ENCODE data around the gene SKIC3.

Gene SKIC3

DNA sequence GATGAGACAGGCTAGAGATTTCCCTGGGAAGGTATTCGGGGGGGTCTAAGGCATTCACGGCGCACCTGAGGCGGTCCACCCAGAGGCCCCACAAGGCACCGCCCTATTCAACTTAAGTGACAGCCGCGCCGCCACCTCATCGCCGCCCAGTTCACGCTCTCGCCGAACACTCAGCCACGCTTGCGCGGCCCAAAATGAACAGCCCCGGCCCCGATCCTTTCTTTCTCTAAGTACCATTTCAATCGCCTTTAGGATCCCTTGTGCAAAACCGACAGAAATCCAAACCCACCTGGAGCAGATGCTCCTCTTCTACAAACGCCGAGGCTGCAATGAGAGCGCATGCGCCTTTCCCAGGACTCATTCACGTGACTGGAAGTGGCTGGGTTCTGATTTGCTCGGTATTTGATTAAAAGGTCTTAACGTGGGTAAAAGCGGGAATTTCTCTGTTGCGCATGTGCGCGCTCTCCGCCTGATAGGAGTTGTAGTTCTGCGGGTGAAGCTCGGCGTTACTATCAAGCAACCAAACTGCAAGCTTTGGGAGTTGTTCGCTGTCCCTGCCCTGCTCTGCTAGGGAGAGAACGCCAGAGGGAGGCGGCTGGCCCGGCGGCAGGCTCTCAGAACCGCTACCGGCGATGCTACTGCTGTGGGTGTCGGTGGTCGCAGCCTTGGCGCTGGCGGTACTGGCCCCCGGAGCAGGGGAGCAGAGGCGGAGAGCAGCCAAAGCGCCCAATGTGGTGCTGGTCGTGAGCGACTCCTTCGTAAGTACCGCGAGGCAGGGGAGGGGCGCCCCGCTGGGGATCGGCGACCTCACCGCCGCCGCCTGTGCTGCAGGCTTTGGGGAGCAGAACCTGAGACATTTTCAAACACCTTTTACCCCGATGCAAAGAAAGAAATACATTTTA, at the start of gene SKIC3, which contains the start of gene ARSK:
TSS of gene SKIC3 (minus strand) at position 331 of the 902 bp plus-strand sequence. CDS start 7,827 bp downstream, outside the sequence.
TSS of gene ARSK (plus strand) at position 455 of the 902 bp plus-strand sequence. CDS start at position 633, 178 bp downstream.
- in situ Hi-C loops (cut with MboI; ENCODE audit: low sequenced_read_pairs): no loop called here

DNA sequence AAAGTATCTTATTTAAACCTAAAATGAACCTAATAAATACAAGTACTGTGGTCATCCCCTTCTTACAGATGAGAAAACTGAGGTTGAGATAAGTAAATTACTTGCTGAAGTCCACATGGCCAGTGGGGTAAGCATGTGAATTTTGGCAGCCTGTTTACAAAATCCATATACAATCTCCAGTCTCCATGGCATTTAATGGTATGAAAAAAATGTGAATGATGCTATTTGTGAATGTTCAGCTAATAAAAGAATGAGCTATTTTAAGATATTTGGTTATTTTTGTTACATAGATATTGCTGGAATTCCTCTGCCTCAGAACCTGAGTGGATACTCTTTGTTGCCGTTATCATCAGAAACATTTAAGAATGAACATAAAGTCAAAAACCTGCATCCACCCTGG, 45.8 kb upstream of the SKIC3 start:
- in situ Hi-C loops (cut with MboI; ENCODE audit: low sequenced_read_pairs): no loop called here

GRCh38 chr5:95599252-95599651, 44.5 kb upstream of the SKIC3 start:
- in situ Hi-C loops (cut with MboI; ENCODE audit: low sequenced_read_pairs): no loop called here

DNA sequence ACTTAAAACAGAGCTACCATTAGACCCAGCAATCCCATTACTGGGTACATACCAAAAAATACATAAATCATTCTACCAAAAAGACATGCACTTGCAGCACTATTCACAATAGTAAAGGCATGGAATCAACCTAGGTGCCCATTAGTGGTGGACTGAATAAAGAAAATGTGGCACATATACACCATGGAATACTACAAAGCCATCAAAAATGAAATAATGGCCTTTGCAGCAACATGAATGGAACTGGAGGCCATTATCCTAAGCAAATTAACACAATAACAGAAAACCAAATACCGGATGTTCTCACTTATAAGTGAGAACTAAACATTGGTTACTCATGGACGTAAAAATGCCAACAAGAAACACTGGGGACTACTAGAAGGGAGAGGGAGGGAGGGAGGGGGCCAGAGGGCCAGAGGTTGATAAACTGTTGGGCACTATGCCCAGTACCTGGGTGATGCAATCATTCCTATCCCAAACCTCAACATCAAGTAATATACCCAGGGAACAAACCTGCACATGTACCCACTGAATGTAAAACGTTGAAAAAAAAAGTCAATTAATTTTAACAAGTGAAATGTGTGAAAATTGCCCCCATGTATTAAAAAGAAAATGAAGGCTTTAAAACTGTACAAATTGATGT, 40.6 kb upstream of the SKIC3 start:
- in situ Hi-C loops (cut with MboI; ENCODE audit: low sequenced_read_pairs): no loop called here

GRCh38 chr5:95591490-95591901, 36.7 kb upstream of the SKIC3 start:
- in situ Hi-C loops (cut with MboI; ENCODE audit: low sequenced_read_pairs): no loop called here

DNA sequence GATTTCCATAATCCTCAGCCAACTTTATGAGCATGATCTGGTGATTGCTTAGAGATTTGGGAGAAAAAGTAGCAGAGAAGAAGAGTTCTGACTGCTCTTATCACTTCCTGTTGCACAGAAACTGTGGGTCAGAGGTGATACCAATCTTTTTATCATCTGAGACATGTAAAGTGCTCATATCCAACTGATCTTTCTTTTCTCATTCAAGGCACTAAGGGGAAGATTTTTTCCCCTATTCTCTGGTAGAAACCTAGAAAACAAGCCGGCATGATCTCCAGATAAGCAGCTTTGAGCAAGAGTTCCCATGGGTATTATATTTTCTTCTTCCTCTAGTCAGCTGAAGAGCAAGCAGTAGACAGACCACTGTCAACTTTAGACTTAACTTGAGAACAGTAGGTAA, 36.1 kb upstream of the SKIC3 start:
- in situ Hi-C loops (cut with MboI; ENCODE audit: low sequenced_read_pairs): no loop called here

GRCh38 chr5:95583992-95584391, 29.2 kb upstream of the SKIC3 start:
- in situ Hi-C loops (cut with MboI; ENCODE audit: low sequenced_read_pairs): no loop called here

GRCh38 chr5:95581576-95581975, 26.8 kb upstream of the SKIC3 start:
- in situ Hi-C loops (cut with MboI; ENCODE audit: low sequenced_read_pairs): no loop called here

DNA sequence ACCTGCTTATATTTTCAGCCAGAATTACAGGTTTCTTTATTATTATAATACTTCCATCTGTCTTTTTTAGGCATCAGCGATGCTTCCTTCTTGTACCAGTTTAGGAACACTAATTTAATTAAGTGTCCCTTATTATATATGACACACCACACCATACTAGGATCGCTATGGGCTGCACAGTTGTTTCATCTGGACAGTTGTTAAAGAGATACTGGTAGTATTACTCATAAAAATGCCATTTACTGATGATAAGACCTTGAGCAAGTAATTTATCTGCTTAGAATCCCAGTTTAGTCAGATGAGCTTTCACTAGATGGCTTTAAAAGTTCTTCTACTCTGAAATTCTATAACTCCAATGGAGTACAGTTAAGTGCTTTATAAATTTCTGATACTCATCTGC, 17.2 kb upstream of the SKIC3 start:
- in situ Hi-C loops (cut with MboI; ENCODE audit: low sequenced_read_pairs): no loop called here

- in situ Hi-C loops (cut with MboI; ENCODE audit: low sequenced_read_pairs): no loop called here
These were observed 10.6 kb upstream of the SKIC3 start for GRCh38 chr5:95565280-95565920.

DNA sequence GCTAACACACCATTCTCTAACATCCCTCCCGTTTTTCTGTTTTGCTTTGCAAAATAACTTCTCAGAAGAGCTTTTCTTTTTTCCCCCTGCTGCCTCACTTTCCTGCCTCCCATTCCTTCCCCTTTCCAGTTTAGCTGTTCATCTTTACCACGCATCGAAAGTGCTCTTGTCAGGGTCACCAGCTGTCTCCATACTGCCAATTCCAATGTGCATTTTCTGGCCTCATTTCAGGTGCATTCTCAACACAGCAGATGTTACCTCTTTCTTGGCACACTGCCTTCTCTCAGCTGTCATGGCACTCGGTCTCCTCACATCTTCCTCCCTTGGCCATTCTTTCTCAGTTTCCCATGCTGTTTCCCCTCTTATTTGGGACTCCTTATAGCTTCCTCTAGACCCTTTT, 9.7 kb upstream of the SKIC3 start:
- in situ Hi-C loops (cut with MboI; ENCODE audit: low sequenced_read_pairs): no loop called here

- in situ Hi-C loops (cut with MboI; ENCODE audit: low sequenced_read_pairs): no loop called here
These were observed 8.6 kb upstream of the SKIC3 start for GRCh38 chr5:95563367-95563766.

DNA sequence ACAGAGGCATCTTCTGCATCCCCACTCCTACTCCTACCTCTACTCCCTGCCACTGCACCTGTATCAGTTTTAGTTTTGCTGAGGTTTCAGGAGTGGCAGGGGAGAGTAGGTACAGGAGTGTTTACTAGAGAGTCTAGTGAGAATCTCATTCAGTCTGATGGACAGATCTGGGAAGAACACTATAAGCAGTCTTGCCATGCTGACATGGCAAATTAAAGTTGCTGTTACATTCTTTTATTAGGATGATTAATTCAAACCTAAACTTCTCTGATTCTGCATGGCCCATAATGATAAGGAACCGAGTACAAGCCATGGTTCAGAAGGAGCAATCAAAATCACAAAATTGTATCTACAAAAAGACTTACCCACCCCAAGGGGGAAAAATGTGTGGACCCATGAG, 7.5 kb upstream of the SKIC3 start:
- in situ Hi-C loops (cut with MboI; ENCODE audit: low sequenced_read_pairs): no loop called here

DNA sequence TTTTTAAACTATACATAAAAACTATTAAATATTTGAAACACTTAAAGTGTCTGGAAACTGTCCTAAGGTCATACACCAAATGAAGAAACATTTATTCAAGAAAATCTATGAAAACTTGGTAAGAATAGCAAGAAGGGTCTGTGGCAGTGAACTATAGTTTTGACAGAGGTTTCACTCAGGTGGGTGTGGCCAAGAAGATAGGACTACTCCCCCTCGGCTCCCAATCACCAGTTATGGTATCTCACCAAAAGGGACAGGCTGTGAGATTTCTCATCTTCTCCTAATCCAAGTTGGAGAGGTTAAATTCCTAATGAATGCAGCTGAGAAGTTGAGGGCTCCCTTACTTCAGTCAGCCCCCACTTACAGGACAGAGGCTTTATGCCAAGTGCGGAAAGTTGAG, 3.1 kb upstream of the SKIC3 start:
- in situ Hi-C loops (cut with MboI; ENCODE audit: low sequenced_read_pairs): no loop called here

DNA sequence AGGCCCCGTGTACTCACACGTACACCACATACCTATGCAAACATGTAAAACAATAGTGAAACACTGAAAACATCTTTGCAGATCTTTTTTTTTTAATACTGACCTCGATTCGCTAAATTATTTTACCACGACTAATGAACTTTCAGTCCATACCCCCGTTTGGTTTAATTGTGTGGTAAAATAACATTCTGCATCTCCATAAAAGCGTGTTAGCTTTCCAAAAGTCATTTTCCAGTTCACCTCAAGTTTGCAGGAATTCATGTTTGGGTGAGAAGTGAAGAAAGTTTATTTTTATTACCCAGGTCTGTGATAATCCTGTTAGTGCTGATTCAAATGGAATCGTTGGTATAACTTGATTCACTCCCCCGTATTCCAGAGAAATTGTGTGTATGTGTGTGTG, 776 bp upstream of the SKIC3 start:
- in situ Hi-C loops (cut with MboI; ENCODE audit: low sequenced_read_pairs): no loop called here

DNA sequence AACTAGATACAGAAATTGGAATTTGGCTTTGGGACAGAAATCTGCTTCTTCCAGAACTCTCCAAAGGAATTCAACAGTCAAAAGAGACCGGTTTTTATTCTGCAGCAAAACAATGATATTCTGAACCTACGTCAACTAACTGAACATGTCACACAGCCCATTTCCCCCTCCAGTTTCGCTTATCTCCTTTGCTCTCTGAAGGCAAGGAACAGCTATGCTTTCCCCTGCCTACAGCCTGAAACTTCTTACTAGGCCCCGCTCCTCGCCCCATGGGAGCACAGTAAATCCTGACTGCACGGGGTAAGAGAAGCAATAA, 488 bp downstream of the SKIC3 start:
- in situ Hi-C loops (cut with MboI; ENCODE audit: low sequenced_read_pairs): no loop called here

DNA sequence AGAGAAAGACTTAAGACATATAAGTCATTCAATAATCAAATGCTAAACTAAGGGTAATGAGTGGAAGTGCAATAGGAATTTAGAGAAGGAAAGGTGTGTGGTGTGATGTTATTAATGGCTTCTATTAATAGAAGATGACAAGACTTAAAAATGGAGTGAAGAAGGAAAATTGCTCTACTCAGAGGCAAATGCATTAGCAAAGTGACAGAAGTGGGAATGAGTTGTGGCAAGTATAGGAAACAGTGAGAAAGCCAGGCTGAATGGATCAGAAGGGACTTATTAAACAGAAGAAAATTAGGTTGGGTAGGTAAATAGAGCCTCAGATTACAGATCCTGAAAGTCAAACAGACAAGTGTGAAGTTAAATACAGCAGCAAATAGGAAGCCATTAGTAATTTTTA, 5.7 kb downstream of the SKIC3 start:
- in situ Hi-C loops (cut with MboI; ENCODE audit: low sequenced_read_pairs): no loop called here

DNA sequence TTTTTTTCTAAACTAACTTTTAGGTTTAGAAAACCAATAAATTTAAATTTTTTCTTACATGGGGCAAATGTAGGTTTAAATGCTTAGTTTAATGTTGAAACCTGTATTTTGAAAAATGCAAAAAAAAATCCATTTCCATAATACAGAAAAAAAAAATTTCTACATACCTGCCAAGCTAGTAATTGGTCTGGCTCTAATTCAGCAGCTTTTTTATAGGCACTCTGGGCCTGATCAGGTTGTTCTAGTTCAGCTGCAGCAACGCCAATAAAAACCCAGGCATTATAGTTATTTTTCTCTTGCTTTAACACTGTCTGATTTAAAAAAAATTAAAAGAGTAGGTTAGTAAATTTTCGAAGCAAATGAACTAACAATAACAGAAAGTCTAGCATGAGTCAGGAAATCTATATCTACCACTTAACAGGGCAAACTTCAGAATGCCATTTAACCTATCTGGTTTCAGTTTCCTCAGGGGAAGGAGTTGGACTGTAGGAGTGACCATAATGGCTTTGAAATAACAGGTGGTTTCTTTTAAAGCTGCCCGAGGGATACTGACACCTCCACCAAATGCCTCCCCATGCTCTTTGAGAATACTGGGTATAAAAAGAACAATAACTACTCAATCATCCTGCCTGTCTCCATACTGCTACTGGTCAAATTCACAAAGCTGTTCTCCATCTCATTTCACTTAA, 11.6 kb downstream of the SKIC3 start:
- in situ Hi-C loops (cut with MboI; ENCODE audit: low sequenced_read_pairs): no loop called here

GRCh38 chr5:95537501-95537900, 17.3 kb downstream of the SKIC3 start:
- in situ Hi-C loops (cut with MboI; ENCODE audit: low sequenced_read_pairs): no loop called here

DNA sequence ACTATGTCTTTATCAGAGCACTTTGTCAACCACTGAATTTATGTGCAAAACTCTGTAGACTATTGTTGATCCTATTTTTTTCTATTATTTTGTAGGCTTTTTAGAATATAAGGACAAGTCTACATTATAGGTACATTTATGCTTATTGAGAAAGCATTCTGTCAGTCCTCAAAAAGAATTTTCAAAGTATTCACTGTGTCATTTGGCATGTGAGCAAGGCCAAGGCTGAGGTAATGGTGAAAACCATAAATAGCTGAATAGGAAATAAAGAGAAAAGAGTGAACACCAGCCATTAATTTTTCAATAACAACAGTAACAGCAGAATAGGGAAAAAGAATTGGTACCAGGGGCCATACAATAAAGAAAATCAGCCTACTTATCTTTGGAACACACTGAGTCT, 21.0 kb downstream of the SKIC3 start:
- in situ Hi-C loops (cut with MboI; ENCODE audit: low sequenced_read_pairs): no loop called here

GRCh38 chr5:95533106-95533505, 21.7 kb downstream of the SKIC3 start:
- in situ Hi-C loops (cut with MboI; ENCODE audit: low sequenced_read_pairs): no loop called here
